CD4-positive, alpha-beta T cell (primary cell): ENCODE measurements around the gene PITPNC1. TPM values are rescaled to one million over a fixed set of nuclear protein-coding genes. Genes with fewer than 3 reads are reported as not detected.

Source experiments
- ATAC-seq: fragments of 200-7000 bp; cut with Tn5 transposase; one replicate; pipeline ENCODE4 v1.10.0; 2022; ENCODE audit warnings: mild to moderate bottlenecking; ENCODE audit not compliant: poor library complexity
- CTCF ChIA-PET: fragments of 350-600 bp; sonication (Branson Sonifier 250); formaldehyde crosslinking; loops from one replicate; lab custom pipeline; 2021; ENCODE audit warnings: antibody characterized with exemption, inconsistent platforms; lab: Charles Lee
- POLR2A ChIA-PET: fragments of 350-600 bp; sonication (Branson Sonifier 250); formaldehyde crosslinking; loops from one replicate; lab custom pipeline; 2021; ENCODE audit warnings: antibody characterized with exemption, inconsistent platforms; lab: Charles Lee
- DNase-seq, 14 experiments: peaks; one replicate each; pipeline ENCODE4 v3.0.0-alpha.2; 2013 to 2020; ENCODE audit warnings: mixed read lengths in 2 of 14
- H3K27ac ChIP-seq, 2 donors: one replicate each; pipeline versions ENCODE4 v1.5.1 to v1.7.0; 2013; ENCODE audit warnings: low read length in 2 of 2, low read depth in 1 of 2, mild to moderate bottlenecking in 1 of 2
- H3K27me3 ChIP-seq, 2 experiments: 1 replicate in 1 of 2; 2 replicates in 1 of 2; pipeline versions ENCODE4 v1.6.1 to v1.7.0; 2013; ENCODE audit warnings: low read length in 2 of 2, control low read depth in 1 of 2, mild to moderate bottlenecking in 1 of 2, moderate library complexity in 1 of 2; ENCODE audit not compliant: insufficient read depth in 2 of 2, control insufficient read depth in 1 of 2
- H3K36me3 ChIP-seq: one replicate; pipeline ENCODE4 v1.6.1; 2013; ENCODE audit warnings: low read length, control low read depth; ENCODE audit not compliant: insufficient read depth
- H3K4me1 ChIP-seq: one replicate; pipeline ENCODE4 v1.6.1; 2013; ENCODE audit warnings: low read length, control low read depth; ENCODE audit not compliant: insufficient read depth
- H3K4me3 ChIP-seq: one replicate; pipeline ENCODE4 v1.5.1; 2013; ENCODE audit warnings: mild to moderate bottlenecking, low read length, moderate library complexity
- H3K9me3 ChIP-seq, 2 experiments: 1 replicate in 1 of 2; 2 replicates in 1 of 2; pipeline versions ENCODE4 v1.6.1 to v1.7.0; 2013; ENCODE audit warnings: low read length in 2 of 2, mild to moderate bottlenecking in 2 of 2, control low read depth in 1 of 2, moderate library complexity in 1 of 2; ENCODE audit not compliant: control insufficient read depth in 1 of 2, insufficient read depth in 1 of 2
- H3K27ac Mint-ChIP-seq: one replicate; pipeline ENCODE4 v1.8.0; 2020; ENCODE audit warnings: mixed read lengths
- H3K27me3 Mint-ChIP-seq: one replicate; pipeline ENCODE4 v1.8.0; 2021; ENCODE audit warnings: mixed read lengths
- H3K36me3 Mint-ChIP-seq: one replicate; pipeline ENCODE4 v1.8.0; 2021; ENCODE audit warnings: low read depth, mixed read lengths
- H3K4me1 Mint-ChIP-seq: one replicate; pipeline ENCODE4 v1.8.0; 2021; ENCODE audit warnings: low read depth, mixed read lengths
- H3K4me3 Mint-ChIP-seq: one replicate; pipeline ENCODE4 v1.8.0; 2020; ENCODE audit warnings: mild to moderate bottlenecking, mixed read lengths
- H3K9me3 Mint-ChIP-seq: one replicate; pipeline ENCODE4 v1.8.0; 2020; ENCODE audit warnings: mixed read lengths
- CTCF ChIP-seq: fragments of 200-600 bp; IDR thresholded peaks from one replicate; pipeline ENCODE4 v1.8.0; 2022; ENCODE audit warnings: antibody characterized with exemption, mild to moderate bottlenecking
- intact Hi-C, 2 experiments: fragments of 100-400 bp; cut with DNase I in 1 of 2; cut with micrococcal nuclease in 1 of 2; formaldehyde crosslinking; loops; one replicate each; pipeline versions ENCODE4 v1.15.1 to v1.9.0; 2023 to 2025; cut with DNase I, micrococcal nuclease
- total RNA-seq, 174 experiments: library from RNA in 2 of 174; stranded (reverse) in 2 of 174; gene quantifications; one replicate each; pipeline ENCODE4 v1.2.3 and lab custom pipeline; 2021 to 2026

PITPNC1 gene
- total RNA-seq, 2 experiments from 2014 or later = 80.2 to 83.4 TPM

GRCh38 chr17:67461228-67461780 lies 84.2 kb downstream of the PITPNC1 start:
- Histone ChIP-seq H3K36me3 (peaks cover 3% of the 10 kb centered on the region), H3K4me3 (no peak overlapping the region), H3K27ac (peak overlapping the region; percentile 45 to 47), H3K4me1 (peaks cover 63% of the 10 kb centered on the region), H3K9me3 (peaks cover 6 to 10% of the 10 kb centered on the region in 2 experiments), H3K27me3 (no peaks in the 10 kb centered on the region)
- ATAC-seq = peak; percentile 13
- no peaks in the 10 kb centered on the region for H3K27me3 Mint-ChIP-seq
- peaks cover 74% of the 10 kb centered on the region for H3K4me1 Mint-ChIP-seq
- no peak overlapping the region for H3K4me3 Mint-ChIP-seq
- ChIA-PET CTCF (interaction anchor here (1.4 kb wide), 1 partner anchor 11 kb away, joined by 5 read pairs; no protein-coding TSS in a partner anchor), POLR2A (interaction anchor here (1.1 to 3.2 kb wide), 5 partner anchors 8 to 27 kb away, joined by 3 to 47 read pairs (median 22); no protein-coding TSS in a partner anchor)
- TF ChIP-seq CTCF = no peak
- H3K27ac Mint-ChIP-seq = peak overlapping the region; percentile 86
- intact Hi-C loops = no loop called here
- peaks cover 37% of the 10 kb centered on the region for H3K36me3 Mint-ChIP-seq
- H3K9me3 Mint-ChIP-seq = peaks cover 5% of the 10 kb centered on the region
- no peak for DNase-seq

- Mint-ChIP-seq H3K4me3 (peak overlapping the region; percentile 74), H3K4me1 (peaks cover 74% of the 10 kb centered on the region), H3K27me3 (no peaks in the 10 kb centered on the region)
These were observed 84.8 kb downstream of the PITPNC1 start for GRCh38 chr17:67461876-67462275.

GRCh38 chr17:67466251-67466796 lies 89.2 kb downstream of the PITPNC1 start:
- peak overlapping the region; percentile 4 to 40 for H3K27ac ChIP-seq
- no peak for DNase-seq
- Mint-ChIP-seq H3K27ac (peak overlapping the region; percentile 83), H3K4me1 (peaks cover 79% of the 10 kb centered on the region), H3K4me3 (peak overlapping the region; percentile 50), H3K9me3 (no peaks in the 10 kb centered on the region), H3K36me3 (peaks cover 4% of the 10 kb centered on the region), H3K27me3 (no peaks in the 10 kb centered on the region)
- no peak overlapping the region for H3K4me3 ChIP-seq
- no peaks in the 10 kb centered on the region for H3K9me3 ChIP-seq
- no peak for ATAC-seq
- no peak for TF ChIP-seq CTCF
- peaks cover 85% of the 10 kb centered on the region for H3K4me1 ChIP-seq
- ChIA-PET POLR2A (interaction anchor here (0.8 to 3.6 kb wide), 7 partner anchors 9 to 88 kb away, joined by 3 to 12 read pairs (median 9); no protein-coding TSS in a partner anchor), CTCF (interaction anchor here (0.7 to 3.3 kb wide), 3 partner anchors 9 to 92 kb away, joined by 3 to 17 read pairs (median 3); no protein-coding TSS in a partner anchor)
- no peaks in the 10 kb centered on the region for H3K27me3 ChIP-seq
- H3K36me3 ChIP-seq = no peaks in the 10 kb centered on the region
- intact Hi-C loops = no loop called here

More at GRCh38 chr17:67461876-67462275, 84.8 kb downstream of the PITPNC1 start:
- Histone ChIP-seq H3K4me3 (no peak overlapping the region), H3K36me3 (peaks cover 3% of the 10 kb centered on the region), H3K4me1 (peaks cover 68% of the 10 kb centered on the region), H3K9me3 (peaks cover 6 to 10% of the 10 kb centered on the region in 2 experiments), H3K27ac (peak overlapping the region in 1 of 2 donors; percentile 45), H3K27me3 (no peaks in the 10 kb centered on the region)
- intact Hi-C loops = no loop called here
- POLR2A ChIA-PET = interaction anchor here (1.1 to 3.2 kb wide), 6 partner anchors 8 to 99 kb away, joined by 3 to 47 read pairs (median 18); partner anchors contain the start of gene PITPNC1
- DNase-seq (no peak), ATAC-seq (no peak)
- Mint-ChIP-seq H3K27ac (peak overlapping the region; percentile 86), H3K9me3 (peaks cover 5% of the 10 kb centered on the region), H3K36me3 (peaks cover 34% of the 10 kb centered on the region)
- CTCF ChIA-PET = interaction anchor here (1.3 to 2.4 kb wide), 2 partner anchors 20 to 83 kb away, joined by 4 to 9 read pairs; no protein-coding TSS in a partner anchor
- no peak for TF ChIP-seq CTCF
